A549 (cell line): ENCODE results near the gene HMGCLL1. TPM values are rescaled to one million over a fixed set of nuclear protein-coding genes. Genes with fewer than 3 reads are reported as not detected.

ENCODE experiments used
- ATAC-seq, 2 experiments: fragments of 200-7000 bp in 1 of 2; fragments of >200 bp in 1 of 2; cut with Nextera tagmentation in 1 of 2; cut with Tn5 transposase in 1 of 2; 3 replicates each; pipeline versions ENCODE4 v1.8.0 to v1.9.1; 2018 to 2020; ENCODE audit warnings: mild to moderate bottlenecking in 1 of 2, moderate library complexity in 1 of 2
- CTCF ChIA-PET: fragments of 300-600 bp; sonication (Branson Sonifier 250); formaldehyde crosslinking; extraction: SDS; loops from one replicate; lab custom pipeline; 2021; ENCODE audit warnings: antibody characterized with exemption, inconsistent platforms; lab: Yijun Ruan, JAX
- POLR2A ChIA-PET: fragments of 350-600 bp; formaldehyde crosslinking; extraction: SDS; loops from one replicate; lab custom pipeline; 2021; ENCODE audit warnings: antibody characterized with exemption, inconsistent platforms; lab: Yijun Ruan, JAX
- DNase-seq, 2 experiments: peaks; one replicate each; pipeline versions ENCODE4 v3.0.0 to v3.0.0-alpha.2; 2011 to 2016; ENCODE audit warnings: low read depth in 1 of 2, low spot score in 1 of 2
- FAIRE-seq: peaks from 2 replicates; lab custom pipeline; 2011; peaks lifted over from hg19 to GRCh38; lab: Jason Lieb, UNC
- H3K27ac ChIP-seq, 2 experiments: fragments of >200 bp; sonication (Bioruptor Twin); formaldehyde crosslinking; 3 replicates each; pipeline ENCODE4 v1.5.1; 2016 to 2017
- H3K4me1 ChIP-seq: fragments of >200 bp; sonication (Bioruptor Twin); formaldehyde crosslinking; 3 replicates; pipeline ENCODE4 v1.6.1; 2016
- H3K4me2 ChIP-seq: fragments of >200 bp; sonication (Bioruptor Twin); formaldehyde crosslinking; 3 replicates; pipeline ENCODE4 v1.6.1; 2016
- H3K4me3 ChIP-seq: fragments of >200 bp; sonication (Bioruptor Twin); formaldehyde crosslinking; 3 replicates; pipeline ENCODE4 v1.5.1; 2016
- H3K9me3 ChIP-seq: fragments of >200 bp; sonication (Bioruptor Twin); formaldehyde crosslinking; 3 replicates; pipeline ENCODE4 v1.6.1; 2016
- BCL3 ChIP-seq: fragments of >200 bp; sonication (Bioruptor Twin); formaldehyde crosslinking; IDR thresholded peaks from 3 replicates; pipeline ENCODE4 v1.6.1; 2016
- BHLHE40 ChIP-seq: IDR thresholded peaks from 2 replicates; pipeline ENCODE4 v1.6.1; 2012; ENCODE audit warnings: low read depth, low read length, inconsistent platforms
- CBX8 ChIP-seq: fragments of 200-600 bp; sonication (generic); IDR thresholded peaks from 2 replicates; pipeline ENCODE4 v1.6.1; 2016
- CEBPB ChIP-seq, 2 experiments: fragments of >200 bp in 1 of 2; sonication (Bioruptor Twin) in 1 of 2; formaldehyde crosslinking in 1 of 2; IDR thresholded peaks; 2 replicates each; pipeline ENCODE4 v1.6.1; 2012 to 2016
- CHD4 ChIP-seq: fragments of 200-600 bp; sonication (generic); IDR thresholded peaks from 2 replicates; pipeline ENCODE4 v1.6.1; 2016; ENCODE audit warnings: antibody characterized with exemption, mild to moderate bottlenecking, borderline replicate concordance
- CTCF ChIP-seq: fragments of >200 bp; sonication (Bioruptor Twin); formaldehyde crosslinking; IDR thresholded peaks from 3 replicates; pipeline ENCODE4 v1.5.1; 2016
- E2F6 ChIP-seq: IDR thresholded peaks from 2 replicates; pipeline ENCODE4 v1.6.1; 2012; ENCODE audit warnings: low read depth, borderline replicate concordance
- EHF ChIP-seq: fragments of 250-450 bp; sonication (Bioruptor Pico); IDR thresholded peaks from 2 replicates; pipeline ENCODE4 v1.5.0; 2020; ENCODE audit warnings: mild to moderate bottlenecking
- EP300 ChIP-seq, 2 experiments: fragments of >200 bp; sonication (Bioruptor Twin); formaldehyde crosslinking; IDR thresholded peaks; 2 replicates in 1 of 2; 3 replicates in 1 of 2; pipeline ENCODE4 v1.6.1; 2016 to 2017
- FOXS1 ChIP-seq: fragments of 250-450 bp; sonication (Bioruptor Pico); IDR thresholded peaks from 2 replicates; pipeline ENCODE4 v1.5.0; 2020; ENCODE audit warnings: mild to moderate bottlenecking, moderate library complexity
- GATA3 ChIP-seq: IDR thresholded peaks from 2 replicates; pipeline ENCODE4 v1.6.1; 2012; ENCODE audit warnings: borderline replicate concordance
- HEYL ChIP-seq: fragments of 250-450 bp; sonication (Bioruptor Pico); IDR thresholded peaks from 2 replicates; pipeline ENCODE4 v1.8.0; 2021; ENCODE audit warnings: mild to moderate bottlenecking, moderate library complexity
- HOXB13 ChIP-seq: fragments of 250-450 bp; sonication (Bioruptor Pico); IDR thresholded peaks from 2 replicates; pipeline ENCODE4 v1.5.0; 2020; ENCODE audit warnings: low read depth, mild to moderate bottlenecking, moderate library complexity
- HOXB5 ChIP-seq: fragments of 250-450 bp; sonication (Bioruptor Pico); IDR thresholded peaks from 2 replicates; pipeline ENCODE4 v1.5.0; 2020; ENCODE audit warnings: mild to moderate bottlenecking, moderate library complexity
- MAX ChIP-seq: IDR thresholded peaks from 2 replicates; pipeline ENCODE4 v1.6.1; 2012
- MAZ ChIP-seq: fragments of 150-350 bp; IDR thresholded peaks from 2 replicates; pipeline ENCODE4 v1.6.1; 2014; ENCODE audit warnings: antibody characterized with exemption, low read depth, low read length, borderline replicate concordance
- NFE2L2 ChIP-seq: fragments of 150-350 bp; conservative IDR thresholded peaks from 2 replicates; pipeline ENCODE4 v1.6.1; 2014; ENCODE audit warnings: low read length
- PHF8 ChIP-seq: fragments of 200-600 bp; sonication (generic); IDR thresholded peaks from 2 replicates; pipeline ENCODE4 v1.6.1; 2016; ENCODE audit warnings: low read depth, mild to moderate bottlenecking, antibody characterized with exemption, moderate library complexity, borderline replicate concordance
- POLR2AphosphoS2 ChIP-seq: conservative IDR thresholded peaks from 2 replicates; pipeline ENCODE4 v1.6.1; 2012; ENCODE audit warnings: low read length, improper control_type of control experiment, inconsistent platforms
- RAD21 ChIP-seq, 2 experiments: fragments of >200 bp in 1 of 2; sonication (Bioruptor Twin) in 1 of 2; formaldehyde crosslinking in 1 of 2; IDR thresholded peaks in 1 of 2; conservative IDR thresholded peaks in 1 of 2; 2 replicates in 1 of 2; 3 replicates in 1 of 2; pipeline ENCODE4 v1.6.1; 2012 to 2018; ENCODE audit warnings: inconsistent platforms in 1 of 2
- RFX5 ChIP-seq: fragments of 450-650 bp; IDR thresholded peaks from 2 replicates; pipeline ENCODE4 v1.7.1; 2014; ENCODE audit warnings: antibody characterized with exemption, mild to moderate bottlenecking, moderate library complexity
- RNF2 ChIP-seq: fragments of 200-600 bp; sonication (generic); IDR thresholded peaks from 2 replicates; pipeline ENCODE4 v1.6.1; 2016; ENCODE audit warnings: low read depth, mild to moderate bottlenecking, antibody characterized with exemption, moderate library complexity, borderline replicate concordance
- SMC3 ChIP-seq: fragments of >200 bp; sonication (Bioruptor Twin); formaldehyde crosslinking; IDR thresholded peaks from 3 replicates; pipeline ENCODE4 v1.6.1; 2018; ENCODE audit warnings: inconsistent platforms
- TFCP2L1 ChIP-seq: fragments of 250-450 bp; sonication (Bioruptor Pico); IDR thresholded peaks from 2 replicates; pipeline ENCODE4 v1.5.0; 2021; ENCODE audit warnings: mild to moderate bottlenecking
- ZNF302 ChIP-seq: fragments of 250-450 bp; sonication (Bioruptor Pico); IDR thresholded peaks from 2 replicates; pipeline ENCODE4 v1.9.0; 2021; ENCODE audit warnings: inconsistent platforms, mild to moderate bottlenecking, moderate library complexity
- ZSCAN20 ChIP-seq: fragments of 250-450 bp; sonication (Bioruptor Pico); IDR thresholded peaks from 2 replicates; pipeline ENCODE4 v1.8.0; 2022; ENCODE audit warnings: mild to moderate bottlenecking, moderate library complexity
- WGBS: methylation state at CpG from one replicate; pipeline ENCODE4 v1.1.6; 2017; ENCODE audit errors: missing lambda C conversion rate; 5-methylcytosine and 5-hydroxymethylcytosine counted together
- polyA plus RNA-seq, 4 experiments: library from polyadenylated mRNA; depleted of rRNA in 3 of 4; stranded (reverse); fragments of >200 nt; fragmentation: RNase III in 1 of 4; extraction: RNeasy Plus Mini Kit Qiagen cat#74134 plus additional on column Dnase treatment in 1 of 4; gene quantifications; 2 replicates in 3 of 4; 3 replicates in 1 of 4; pipeline ENCODE4 v1.2.3, GENCODE V29; 2011 to 2017

The HMGCLL1 gene
- polyA plus RNA-seq, 2 of the 4 experiments (the other 2 are of a cell fraction) = 0.28 to 0.78 TPM

- Histone ChIP-seq H3K9me3 (no peaks in the 10 kb centered on the region), H3K4me2 (no peak overlapping the region), H3K4me1 (no peaks in the 10 kb centered on the region), H3K27ac (no peak overlapping the region)
- no peak for FAIRE-seq
- ChIA-PET POLR2A (no interaction called here), CTCF (no interaction called here)
- no peak for ATAC-seq
- no peak for DNase-seq
- TF ChIP-seq CEBPB (IDR thresholded peaks at IDR 0.05) (no peak), CBX8 (no peak), RAD21 (conservative IDR thresholded peaks at IDR 0.05 in 1 of 2, IDR thresholded peaks at IDR 0.05 in 1 of 2) (no peak), POLR2AphosphoS2 (no peak), CTCF (no peak), HOXB5 (no peak), EP300 (IDR thresholded peaks at IDR 0.05) (no peak), RFX5 (no peak), SMC3 (no peak), ZSCAN20 (CRISPR knock-in tag) (no peak), PHF8 (no peak), MAX (no peak), HOXB13 (CRISPR knock-in tag) (no peak)
- TF ChIP-seq, all 56 proteins: peak for 0
- H3K4me3 ChIP-seq = no peak overlapping the region
These were observed 5.8 kb upstream of the HMGCLL1 start for GRCh38 chr6:55584654-55585354.

GRCh38 chr6:55576811-55577210 lies 2.2 kb downstream of the HMGCLL1 start:
- H3K4me2 ChIP-seq = no peak overlapping the region
- TF ChIP-seq FOXS1 (CRISPR knock-in tag) = no peak
- TF ChIP-seq RNF2 = no peak
- no peak for TF ChIP-seq EHF
- no peak for TF ChIP-seq CHD4
- no peak for TF ChIP-seq HOXB13 (CRISPR knock-in tag)
- no peak for TF ChIP-seq CBX8
- no peak for TF ChIP-seq MAX
- TF ChIP-seq GATA3 = no peak
- TF ChIP-seq RFX5 = no peak
- no peak for TF ChIP-seq BCL3
- no peak for TF ChIP-seq CTCF
- TF ChIP-seq BHLHE40 = no peak
- TF ChIP-seq E2F6 = no peak
- TF ChIP-seq TFCP2L1 (CRISPR knock-in tag) = no peak
- TF ChIP-seq NFE2L2 = no peak
- no peak for TF ChIP-seq MAZ
- TF ChIP-seq ZNF302 = no peak
- TF ChIP-seq HEYL = no peak
- TF ChIP-seq, all 56 proteins: peak for 0
- no peaks in the 10 kb centered on the region for H3K4me1 ChIP-seq
- no peak overlapping the region for H3K4me3 ChIP-seq
- DNase-seq (no peak), FAIRE-seq (no peak), ATAC-seq (no peak)
- H3K9me3 ChIP-seq = no peaks in the 10 kb centered on the region
- 67% methylated on average over 3 of the region's 3 CpGs for WGBS
- ChIA-PET POLR2A (no interaction called here), CTCF (no interaction called here)
- no peak overlapping the region for H3K27ac ChIP-seq
